ENCODE data around the gene ARIH1. TPM values are rescaled to one million over a fixed set of nuclear protein-coding genes. Genes with fewer than 3 reads are reported as not detected.
"Not testable (repeated sequence)": the region's sequence is repeated elsewhere in the genome, so short reads cannot be mapped to it uniquely, and the experiment has no call there.

Gene ARIH1, protein sequence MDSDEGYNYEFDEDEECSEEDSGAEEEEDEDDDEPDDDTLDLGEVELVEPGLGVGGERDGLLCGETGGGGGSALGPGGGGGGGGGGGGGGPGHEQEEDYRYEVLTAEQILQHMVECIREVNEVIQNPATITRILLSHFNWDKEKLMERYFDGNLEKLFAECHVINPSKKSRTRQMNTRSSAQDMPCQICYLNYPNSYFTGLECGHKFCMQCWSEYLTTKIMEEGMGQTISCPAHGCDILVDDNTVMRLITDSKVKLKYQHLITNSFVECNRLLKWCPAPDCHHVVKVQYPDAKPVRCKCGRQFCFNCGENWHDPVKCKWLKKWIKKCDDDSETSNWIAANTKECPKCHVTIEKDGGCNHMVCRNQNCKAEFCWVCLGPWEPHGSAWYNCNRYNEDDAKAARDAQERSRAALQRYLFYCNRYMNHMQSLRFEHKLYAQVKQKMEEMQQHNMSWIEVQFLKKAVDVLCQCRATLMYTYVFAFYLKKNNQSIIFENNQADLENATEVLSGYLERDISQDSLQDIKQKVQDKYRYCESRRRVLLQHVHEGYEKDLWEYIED
- polyA plus RNA-seq = 81.2 TPM
- long read RNA-seq, donor 1, full-length matches to known transcripts = 3 of 3 reads
- long read RNA-seq, donor 1, partial matches to known transcripts = 0 of 3 reads
- long read RNA-seq, donor 1, other reads (novel, unspliced or antisense) = 0 of 3 reads
- long read RNA-seq, donor 2, full-length matches to known transcripts = 3 of 26 reads
- long read RNA-seq, donor 2, partial matches to known transcripts = 23 of 26 reads
- long read RNA-seq, donor 2, other reads (novel, unspliced or antisense) = 0 of 26 reads
- long read RNA-seq, donor 3 = 0 reads
- long read RNA-seq, donor 4 = 0 reads
- long read RNA-seq, donor 5, partial matches to known transcripts = 0 of 4 reads
- long read RNA-seq, donor 5, other reads (novel, unspliced or antisense) = 0 of 4 reads
- long read RNA-seq, donor 6, full-length matches to known transcripts = 12 of 12 reads
- long read RNA-seq, donor 6, partial matches to known transcripts = 0 of 12 reads
- long read RNA-seq, donor 6, other reads (novel, unspliced or antisense) = 0 of 12 reads
- long read RNA-seq, donor 7, full-length matches to known transcripts = 5 of 5 reads
- long read RNA-seq, donor 7, partial matches to known transcripts = 0 of 5 reads
- long read RNA-seq, donor 7, other reads (novel, unspliced or antisense) = 0 of 5 reads
- long read RNA-seq, donor 8, full-length matches to known transcripts = 10 of 15 reads
- long read RNA-seq, donor 8, partial matches to known transcripts = 5 of 15 reads
- long read RNA-seq, donor 8, other reads (novel, unspliced or antisense) = 0 of 15 reads
- long read RNA-seq, donor 9, full-length matches to known transcripts = 5 of 5 reads
- long read RNA-seq, donor 9, partial matches to known transcripts = 0 of 5 reads
- long read RNA-seq, donor 9, other reads (novel, unspliced or antisense) = 0 of 5 reads
- long read RNA-seq, donor 10, full-length matches to known transcripts = 9 of 9 reads
- long read RNA-seq, donor 10, partial matches to known transcripts = 0 of 9 reads
- long read RNA-seq, donor 10, other reads (novel, unspliced or antisense) = 0 of 9 reads
- long read RNA-seq, donor 11, full-length matches to known transcripts = 4 of 4 reads
- long read RNA-seq, donor 11, partial matches to known transcripts = 0 of 4 reads
- long read RNA-seq, donor 11, other reads (novel, unspliced or antisense) = 0 of 4 reads

DNA sequence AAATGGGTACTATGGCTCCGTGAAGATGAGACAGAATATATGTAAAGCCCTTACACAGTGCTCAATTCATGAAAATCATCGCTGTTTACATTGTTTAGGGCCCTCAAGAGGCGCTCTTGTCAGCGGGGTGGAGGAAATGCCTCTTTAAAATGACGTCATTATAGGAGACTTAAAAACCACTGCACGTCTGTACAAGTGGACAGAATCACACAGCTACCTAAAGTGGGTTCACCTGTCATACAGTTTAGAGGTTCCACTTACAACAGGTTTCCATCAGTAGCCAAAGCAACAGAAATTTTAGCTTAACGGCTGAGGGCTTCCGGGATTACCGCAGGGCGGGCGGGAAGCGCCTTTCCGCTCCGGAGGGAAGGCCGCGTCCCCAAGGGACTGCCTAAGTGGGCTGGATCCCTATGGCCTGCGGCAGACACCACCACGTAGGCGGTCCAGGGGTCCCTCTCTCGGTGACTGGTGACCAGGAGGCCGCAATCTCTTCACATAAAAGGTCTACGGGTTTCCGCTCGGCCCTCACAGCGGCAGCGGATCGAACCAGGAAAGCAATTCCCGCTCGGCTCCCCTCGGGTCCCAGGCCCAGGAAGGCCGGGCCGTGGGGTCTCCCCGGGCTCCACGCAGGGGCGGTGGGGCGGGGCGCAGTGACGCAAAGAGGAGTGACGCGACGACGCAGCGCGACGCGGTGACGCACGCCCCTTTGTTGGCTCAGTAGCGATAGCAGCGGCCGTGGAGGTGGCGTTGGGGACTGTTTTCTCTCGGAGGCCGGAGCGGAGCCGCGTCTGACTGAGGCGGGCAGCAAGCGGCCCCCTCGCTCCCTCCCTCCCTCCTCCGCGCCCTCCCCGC lies at the start of gene ARIH1:
TSS of gene ARIH1 (plus strand) at position 717 of the 852 bp plus-strand sequence. CDS start 310 bp downstream, outside the sequence.
- H3K4me3 ChIP-seq (ENCODE audit: low read length) = peak within 1 kb of the TSS; percentile 89
- DNase-seq = peak; percentile 97 to 99
- peaks cover 3% of the 10 kb centered on the region for H3K36me3 ChIP-seq (ENCODE audit: control insufficient read depth, insufficient read depth, low read length)
- H3K27me3 ChIP-seq (ENCODE audit: control insufficient read depth, insufficient read depth, low read length) = no peaks in the 10 kb centered on the region
- peaks cover 13% of the 10 kb centered on the region for H3K4me1 ChIP-seq (ENCODE audit: control insufficient read depth, insufficient read depth, low read length)
- no peaks in the 10 kb centered on the region for H3K9me3 ChIP-seq (ENCODE audit: control insufficient read depth, low read depth, low read length)
- peak within 1 kb of the TSS; percentile 100 for H3K27ac ChIP-seq (ENCODE audit: low read length)
- WGBS (ENCODE audit: insufficient coverage, low lambda C conversion rate) = no CpG with 5 or more reads among the region's 63 CpGs

DNA sequence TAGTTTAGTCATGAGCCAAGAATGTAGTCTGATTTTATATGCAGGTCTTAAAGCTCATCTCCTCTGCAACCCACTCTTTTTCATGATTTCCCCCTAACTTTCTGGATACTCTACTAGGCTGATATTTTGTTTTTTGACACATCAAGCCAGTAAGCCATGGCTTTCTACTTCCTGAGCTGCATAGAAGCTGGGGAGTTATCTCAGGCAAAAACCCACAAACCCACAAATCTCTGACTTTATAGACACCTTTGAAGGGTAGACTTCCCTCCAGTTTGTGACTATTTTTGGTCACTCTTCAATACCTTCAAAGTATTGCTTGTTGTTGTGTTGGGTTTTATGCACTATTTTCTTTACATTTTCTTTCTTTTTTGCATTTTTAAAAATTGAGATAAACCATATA lies 47.4 kb upstream of the ARIH1 start:
- no peaks in the 10 kb centered on the region for H3K9me3 ChIP-seq (ENCODE audit: control insufficient read depth, low read depth, low read length)
- no peak for DNase-seq
- no peak overlapping the region for H3K27ac ChIP-seq (ENCODE audit: low read length)
- H3K36me3 ChIP-seq (ENCODE audit: control insufficient read depth, insufficient read depth, low read length) = no peaks in the 10 kb centered on the region
- H3K27me3 ChIP-seq (ENCODE audit: control insufficient read depth, insufficient read depth, low read length) = peaks cover 2% of the 10 kb centered on the region
- no peak overlapping the region for H3K4me3 ChIP-seq (ENCODE audit: low read length)
- no peaks in the 10 kb centered on the region for H3K4me1 ChIP-seq (ENCODE audit: control insufficient read depth, insufficient read depth, low read length)

DNA sequence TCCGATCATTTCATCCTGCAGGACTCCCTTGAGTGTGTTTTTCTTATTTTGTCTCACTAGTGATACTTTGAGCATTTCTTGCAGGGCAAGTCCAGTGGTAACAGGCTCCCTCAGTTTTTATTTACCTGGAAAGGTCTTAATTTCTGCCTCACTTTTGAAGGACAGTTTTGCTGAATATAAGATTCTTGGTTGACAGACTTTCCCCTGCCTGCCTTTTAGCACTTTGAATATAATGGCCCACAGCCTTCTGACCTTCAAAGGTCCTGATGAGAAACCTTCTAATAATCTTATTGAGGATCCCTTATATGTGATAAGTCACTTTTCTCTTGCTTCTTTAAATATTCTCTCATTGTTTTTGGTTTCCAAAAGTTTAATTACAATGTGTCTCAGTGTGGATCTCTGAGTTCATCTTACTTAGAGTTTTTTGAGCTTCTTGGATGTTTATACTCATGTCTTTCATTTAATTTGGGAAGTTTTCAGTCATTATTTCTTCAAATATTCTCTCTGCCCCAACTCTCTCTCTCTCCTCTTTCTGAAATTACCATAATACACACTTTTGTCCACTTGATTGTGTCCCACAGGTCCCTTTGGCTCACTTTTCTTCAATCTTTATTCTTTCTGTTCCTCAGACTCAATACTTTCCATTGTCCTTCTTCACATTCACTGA lies 36.3 kb upstream of the ARIH1 start:
- Histone ChIP-seq H3K27me3 (ENCODE audit: control insufficient read depth, insufficient read depth, low read length) (no peaks in the 10 kb centered on the region), H3K9me3 (ENCODE audit: control insufficient read depth, low read depth, low read length) (peaks cover 14% of the 10 kb centered on the region), H3K4me3 (ENCODE audit: low read length) (no peak overlapping the region), H3K27ac (ENCODE audit: low read length) (no peak overlapping the region), H3K36me3 (ENCODE audit: control insufficient read depth, insufficient read depth, low read length) (no peaks in the 10 kb centered on the region), H3K4me1 (ENCODE audit: control insufficient read depth, insufficient read depth, low read length) (no peaks in the 10 kb centered on the region)
- 100% methylated on average over 1 of the region's 1 CpG for WGBS (ENCODE audit: insufficient coverage, low lambda C conversion rate)
- no peak for DNase-seq

DNA sequence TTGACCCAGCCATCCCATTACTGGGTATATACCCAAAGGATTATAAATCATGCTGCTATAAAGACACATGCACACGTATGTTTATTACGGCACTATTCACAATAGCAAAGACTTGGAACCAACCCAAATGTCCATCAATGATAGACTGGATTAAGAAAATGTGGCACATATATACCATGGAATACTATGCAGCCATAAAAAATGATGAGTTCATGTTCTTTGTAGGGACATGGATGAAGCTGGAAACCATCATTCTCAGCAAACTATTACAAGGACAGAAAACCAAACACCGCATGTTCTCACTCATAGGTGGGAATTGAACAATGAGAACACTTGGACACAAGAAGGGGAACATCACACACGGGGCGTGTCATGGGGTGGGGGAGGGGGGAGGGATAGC lies 31.3 kb upstream of the ARIH1 start:
- not testable (repeated sequence) for H3K4me1 ChIP-seq (ENCODE audit: control insufficient read depth, insufficient read depth, low read length); H3K27ac ChIP-seq (ENCODE audit: low read length); DNase-seq; H3K4me3 ChIP-seq (ENCODE audit: low read length); H3K36me3 ChIP-seq (ENCODE audit: control insufficient read depth, insufficient read depth, low read length); H3K9me3 ChIP-seq (ENCODE audit: control insufficient read depth, low read depth, low read length); H3K27me3 ChIP-seq (ENCODE audit: control insufficient read depth, insufficient read depth, low read length)
- no CpG with 5 or more reads among the region's 5 CpGs for WGBS (ENCODE audit: insufficient coverage, low lambda C conversion rate)

DNA sequence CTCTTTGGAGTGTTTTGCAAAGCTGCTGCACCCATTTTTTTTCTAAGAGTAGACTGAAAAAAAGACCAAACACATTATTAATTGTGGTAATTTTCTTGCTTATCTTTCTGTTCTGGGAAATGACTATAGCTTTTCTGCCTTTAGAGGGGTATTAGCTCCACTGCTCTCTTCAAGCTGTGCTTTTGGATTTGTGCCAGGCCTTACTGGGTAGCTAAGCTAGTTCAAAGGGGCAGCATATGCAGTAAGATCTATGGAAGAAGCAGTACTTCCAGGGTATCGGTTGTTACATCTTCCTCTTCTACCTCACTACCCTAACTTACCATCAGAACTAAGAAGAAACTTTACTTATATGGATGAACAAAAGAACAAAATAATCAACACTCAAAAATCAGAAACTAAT lies 28.7 kb upstream of the ARIH1 start:
- no CpG with 5 or more reads among the region's 1 CpG for WGBS (ENCODE audit: insufficient coverage, low lambda C conversion rate)
- Histone ChIP-seq H3K4me1 (ENCODE audit: control insufficient read depth, insufficient read depth, low read length) (no peaks in the 10 kb centered on the region), H3K4me3 (ENCODE audit: low read length) (no peak overlapping the region), H3K9me3 (ENCODE audit: control insufficient read depth, low read depth, low read length) (no peaks in the 10 kb centered on the region), H3K36me3 (ENCODE audit: control insufficient read depth, insufficient read depth, low read length) (no peaks in the 10 kb centered on the region), H3K27me3 (ENCODE audit: control insufficient read depth, insufficient read depth, low read length) (no peaks in the 10 kb centered on the region), H3K27ac (ENCODE audit: low read length) (no peak overlapping the region)
- no peak for DNase-seq

DNA sequence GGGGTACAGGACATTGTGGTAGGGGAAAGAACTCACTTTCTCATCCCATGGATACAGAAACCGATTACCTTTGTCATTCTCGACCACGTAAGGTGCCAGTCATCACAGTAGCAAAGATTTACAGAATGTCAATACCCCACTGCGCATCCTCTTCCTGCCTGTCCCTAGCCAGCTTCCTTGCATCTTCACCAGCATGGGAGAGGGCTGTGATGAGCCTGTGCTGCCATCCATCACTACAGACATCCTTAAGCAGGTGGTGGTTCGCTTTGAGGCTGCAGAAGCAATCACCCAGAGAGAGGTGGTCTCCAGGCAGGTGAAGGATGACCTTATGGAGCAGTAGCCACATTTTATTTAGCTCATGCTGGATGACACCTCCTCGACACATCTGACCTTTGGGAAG lies 23.3 kb upstream of the ARIH1 start:
- Histone ChIP-seq H3K4me1 (ENCODE audit: control insufficient read depth, insufficient read depth, low read length) (no peaks in the 10 kb centered on the region), H3K4me3 (ENCODE audit: low read length) (no peak overlapping the region), H3K27ac (ENCODE audit: low read length) (no peak overlapping the region), H3K9me3 (ENCODE audit: control insufficient read depth, low read depth, low read length) (no peaks in the 10 kb centered on the region), H3K36me3 (ENCODE audit: control insufficient read depth, insufficient read depth, low read length) (no peaks in the 10 kb centered on the region), H3K27me3 (ENCODE audit: control insufficient read depth, insufficient read depth, low read length) (no peaks in the 10 kb centered on the region)
- DNase-seq = no peak
- no CpG with 5 or more reads among the region's 6 CpGs for WGBS (ENCODE audit: insufficient coverage, low lambda C conversion rate)

DNA sequence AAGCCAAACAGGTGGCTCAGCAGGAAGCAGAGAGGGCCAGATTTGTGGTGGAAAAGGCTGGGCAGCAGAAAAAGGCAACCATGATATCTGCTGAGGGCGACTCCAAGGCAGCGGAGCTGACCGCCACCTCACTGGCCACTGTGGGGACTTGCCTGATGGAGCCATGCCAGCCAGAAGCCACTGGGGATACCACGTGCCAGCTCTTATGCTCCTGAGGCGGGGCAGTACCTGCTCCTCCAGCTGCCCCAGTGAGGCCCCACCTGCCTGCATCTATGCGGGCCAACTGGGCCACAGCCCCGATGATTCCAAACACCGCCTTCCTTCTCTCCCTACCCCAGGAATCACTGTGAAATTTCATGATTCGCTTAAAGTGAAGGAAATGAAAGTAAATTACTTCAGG lies 22.9 kb upstream of the ARIH1 start:
- no peaks in the 10 kb centered on the region for H3K36me3 ChIP-seq (ENCODE audit: control insufficient read depth, insufficient read depth, low read length)
- H3K27me3 ChIP-seq (ENCODE audit: control insufficient read depth, insufficient read depth, low read length) = no peaks in the 10 kb centered on the region
- no CpG with 5 or more reads among the region's 9 CpGs for WGBS (ENCODE audit: insufficient coverage, low lambda C conversion rate)
- H3K9me3 ChIP-seq (ENCODE audit: control insufficient read depth, low read depth, low read length) = no peaks in the 10 kb centered on the region
- H3K27ac ChIP-seq (ENCODE audit: low read length) = no peak overlapping the region
- no peak overlapping the region for H3K4me3 ChIP-seq (ENCODE audit: low read length)
- DNase-seq = no peak
- H3K4me1 ChIP-seq (ENCODE audit: control insufficient read depth, insufficient read depth, low read length) = no peaks in the 10 kb centered on the region

DNA sequence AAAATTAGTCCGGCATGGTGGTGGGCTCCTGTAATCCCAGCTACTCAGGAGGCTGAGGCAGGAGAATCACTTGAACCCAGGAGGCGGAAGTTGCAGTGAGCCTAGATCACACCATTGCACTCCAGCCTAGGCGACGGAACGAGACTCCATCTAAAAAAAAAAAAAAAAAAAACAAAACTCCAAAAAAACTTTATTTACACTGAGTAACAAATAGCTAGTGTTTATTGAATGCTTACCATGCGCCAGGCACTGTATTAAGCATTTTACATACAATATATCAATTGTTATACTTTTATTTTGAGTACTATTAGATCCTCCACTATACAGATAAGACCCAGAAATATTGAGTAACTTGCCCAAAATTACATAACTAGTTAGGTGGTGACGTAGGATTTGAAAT lies 17.4 kb upstream of the ARIH1 start:
- Histone ChIP-seq H3K4me3 (ENCODE audit: low read length) (no peak overlapping the region), H3K27ac (ENCODE audit: low read length) (no peak overlapping the region), H3K4me1 (ENCODE audit: control insufficient read depth, insufficient read depth, low read length) (no peaks in the 10 kb centered on the region), H3K36me3 (ENCODE audit: control insufficient read depth, insufficient read depth, low read length) (no peaks in the 10 kb centered on the region), H3K9me3 (ENCODE audit: control insufficient read depth, low read depth, low read length) (no peaks in the 10 kb centered on the region), H3K27me3 (ENCODE audit: control insufficient read depth, insufficient read depth, low read length) (no peaks in the 10 kb centered on the region)
- no peak for DNase-seq
- no CpG with 5 or more reads among the region's 7 CpGs for WGBS (ENCODE audit: insufficient coverage, low lambda C conversion rate)

DNA sequence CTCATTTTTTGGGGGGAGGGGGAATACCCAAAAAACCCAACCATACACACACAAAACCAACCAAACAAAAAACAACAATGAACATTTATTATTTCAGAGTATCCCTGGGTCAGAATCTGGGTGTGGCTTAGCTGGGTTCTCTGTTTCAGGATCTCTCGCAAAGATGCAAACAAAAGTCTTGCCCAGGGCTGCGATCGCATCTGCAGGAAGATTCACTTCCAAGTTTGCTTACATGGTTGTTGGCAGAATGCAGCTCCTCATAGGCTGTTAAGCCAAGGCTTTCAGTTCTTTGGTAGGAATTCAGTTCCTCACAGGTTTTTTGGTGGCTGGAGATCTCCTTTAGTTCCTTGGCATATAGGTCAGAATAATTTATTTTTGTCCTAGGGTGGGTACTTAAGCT lies 13.7 kb upstream of the ARIH1 start:
- no peaks in the 10 kb centered on the region for H3K4me1 ChIP-seq (ENCODE audit: control insufficient read depth, insufficient read depth, low read length)
- no CpG with 5 or more reads among the region's 3 CpGs for WGBS (ENCODE audit: insufficient coverage, low lambda C conversion rate)
- DNase-seq = no peak
- H3K27me3 ChIP-seq (ENCODE audit: control insufficient read depth, insufficient read depth, low read length) = no peaks in the 10 kb centered on the region
- H3K9me3 ChIP-seq (ENCODE audit: control insufficient read depth, low read depth, low read length) = no peaks in the 10 kb centered on the region
- H3K4me3 ChIP-seq (ENCODE audit: low read length) = no peak overlapping the region
- no peak overlapping the region for H3K27ac ChIP-seq (ENCODE audit: low read length)
- no peaks in the 10 kb centered on the region for H3K36me3 ChIP-seq (ENCODE audit: control insufficient read depth, insufficient read depth, low read length)

Data from large intestine (tissue), 12 donors.